ENCODE results near the gene SPATC1L. TPM values are rescaled to one million over a fixed set of nuclear protein-coding genes. Genes with fewer than 3 reads are reported as not detected.
A peak's percentile ranks its signal among the peaks of the same experiment; 100 is the strongest.
"Not testable (repeated sequence)": the region's sequence is repeated elsewhere in the genome, so short reads cannot be mapped to it uniquely, and the experiment has no call there.

SPATC1L gene
- polyA plus RNA-seq (2013, experiment 1 of 2): 37.0 TPM
- 48.2 TPM for polyA plus RNA-seq (2013, experiment 2 of 2)

DNA sequence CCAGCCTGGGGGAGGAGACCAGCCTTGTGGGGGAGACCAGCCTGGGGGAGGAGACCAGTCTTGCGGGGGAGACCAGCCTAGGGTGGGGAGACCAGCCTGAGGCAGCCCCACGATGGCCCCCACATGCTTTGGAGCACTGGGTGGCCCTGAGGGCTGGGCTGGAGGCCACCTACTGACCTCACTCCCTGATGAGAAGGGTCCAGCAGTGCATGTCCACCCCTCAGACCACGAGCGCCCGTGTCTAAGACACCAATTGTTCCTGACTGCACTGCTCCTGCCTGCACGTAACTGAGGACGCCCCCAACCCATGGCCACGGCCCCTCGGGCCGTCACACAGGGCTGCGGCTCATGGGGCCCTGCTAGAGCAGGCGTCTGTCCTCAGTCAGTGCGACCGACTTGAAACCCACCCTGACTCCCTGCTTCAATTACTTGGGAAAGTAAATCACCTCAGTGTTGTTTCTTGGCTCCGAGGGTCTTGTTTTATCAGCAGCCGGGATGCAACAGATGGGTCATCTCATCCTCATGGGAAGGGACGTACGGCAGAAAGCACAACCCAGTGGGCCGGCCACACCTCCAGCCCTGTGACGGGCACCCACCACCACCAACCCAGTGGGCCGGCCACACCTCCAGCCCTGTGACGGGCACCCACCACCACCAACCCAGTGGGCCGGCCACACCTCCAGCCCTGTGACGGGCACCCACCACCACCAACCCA is at the start of gene SPATC1L:
SPATC1L (minus strand) TSS at position 550 of the 715 bp plus-strand sequence. CDS start 1,643 bp downstream, outside the sequence.
- Histone ChIP-seq H3K27ac (ENCODE audit: low read depth, low read length) (peak within 1 kb of the TSS; percentile 92), H3K9ac (ENCODE audit: low read depth, low read length) (peak within 1 kb of the TSS; percentile 77), H3K36me3 (ENCODE audit: insufficient read depth, low read length) (peaks cover 12% of the 10 kb centered on the region; the same call in 1 of the 2 replicates), H3K4me3 (ENCODE audit: low read length) (peak within 1 kb of the TSS; percentile 100), H3K27me3 (ENCODE audit: insufficient read depth, low read length) (no peaks in the 10 kb centered on the region), H3K9me3 (ENCODE audit: insufficient read depth, low read depth, low read length) (no peaks in the 10 kb centered on the region), H3K4me1 (ENCODE audit: insufficient read depth, low read length) (peaks cover 25% of the 10 kb centered on the region; the same call in 1 of the 2 replicates)
- 2% methylated on average over 19 of the region's 24 CpGs for WGBS

DNA sequence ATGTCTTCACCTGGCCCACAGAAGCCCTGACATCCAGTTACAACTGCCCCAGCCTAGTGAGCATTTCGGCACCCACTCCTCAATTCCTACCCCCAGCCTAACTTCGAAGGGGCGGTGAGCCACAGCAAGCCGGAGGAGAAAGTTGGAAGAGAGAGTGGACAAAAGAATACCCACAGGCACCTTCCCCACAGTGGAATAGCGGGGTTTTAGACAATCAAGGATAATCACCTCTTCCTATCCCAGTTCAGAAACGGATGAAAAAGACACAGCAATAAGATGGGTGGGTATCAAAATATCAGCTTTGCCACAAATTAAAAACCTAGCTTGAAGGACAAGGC is 45.6 kb upstream of the SPATC1L start:
- Histone ChIP-seq H3K27ac (ENCODE audit: low read depth, low read length) (no peak overlapping the region), H3K9ac (ENCODE audit: low read depth, low read length) (peak overlapping the region; percentile 82), H3K4me3 (ENCODE audit: low read length) (peak overlapping the region; percentile 72), H3K27me3 (ENCODE audit: insufficient read depth, low read length) (no peaks in the 10 kb centered on the region), H3K4me1 (ENCODE audit: insufficient read depth, low read length) (peaks cover 9% of the 10 kb centered on the region; the same call in 1 of the 2 replicates), H3K9me3 (ENCODE audit: insufficient read depth, low read depth, low read length) (peaks cover 27% of the 10 kb centered on the region), H3K36me3 (ENCODE audit: insufficient read depth, low read length) (peaks cover 60% of the 10 kb centered on the region)
- 90% methylated on average over 4 of the region's 6 CpGs for WGBS

DNA sequence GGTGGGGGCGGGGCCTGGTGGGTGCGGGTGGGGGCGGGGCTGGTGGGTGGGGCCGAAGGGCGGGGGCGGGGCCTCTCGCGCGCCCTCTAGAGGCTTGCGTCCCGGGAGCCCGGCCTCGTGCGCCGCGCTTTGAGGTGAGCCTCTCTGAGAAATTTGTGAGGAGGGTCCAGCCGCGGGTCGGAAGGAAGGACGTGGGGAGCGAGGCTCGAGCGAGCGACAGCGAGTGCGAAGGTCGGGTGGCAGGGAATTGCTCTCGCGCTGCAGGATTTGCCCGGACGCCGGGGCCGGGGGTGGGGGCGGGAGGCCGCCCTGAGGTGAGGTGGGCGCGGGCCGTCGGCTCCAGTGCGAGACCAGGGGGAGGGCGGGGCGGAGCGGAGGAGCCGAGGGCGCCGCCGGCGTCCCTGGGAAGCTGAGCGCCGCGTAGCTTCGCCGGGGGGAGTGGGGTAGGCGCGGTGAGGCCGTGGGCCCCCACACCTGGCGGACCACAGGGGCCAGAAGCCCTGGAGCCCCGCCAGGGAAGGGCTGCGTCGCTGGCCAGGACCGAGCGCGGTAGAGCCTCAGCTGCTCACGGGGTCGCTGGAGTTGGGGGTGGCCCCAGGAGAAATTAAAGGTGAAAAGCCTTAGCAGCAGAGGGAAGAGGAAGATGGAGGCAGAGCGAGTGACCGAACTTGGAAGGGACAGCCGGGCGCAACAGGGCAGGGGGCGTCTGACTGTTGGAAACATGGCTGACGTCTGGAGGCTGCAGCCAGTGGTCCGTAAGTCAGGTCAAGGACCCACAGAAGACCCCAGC is 45.1 kb upstream of the SPATC1L start:
- peak overlapping the region; percentile 82 for H3K9ac ChIP-seq (ENCODE audit: low read depth, low read length)
- 7% methylated on average over 69 of the region's 72 CpGs for WGBS
- peak overlapping the region; percentile 72 for H3K4me3 ChIP-seq (ENCODE audit: low read length)
- H3K4me1 ChIP-seq (ENCODE audit: insufficient read depth, low read length): peaks cover 9% of the 10 kb centered on the region; the same call in 1 of the 2 replicates
- H3K9me3 ChIP-seq (ENCODE audit: insufficient read depth, low read depth, low read length): peaks cover 27% of the 10 kb centered on the region
- peaks cover 54% of the 10 kb centered on the region for H3K36me3 ChIP-seq (ENCODE audit: insufficient read depth, low read length)
- peak overlapping the region; percentile 66 for H3K27ac ChIP-seq (ENCODE audit: low read depth, low read length)
- H3K27me3 ChIP-seq (ENCODE audit: insufficient read depth, low read length): no peaks in the 10 kb centered on the region

DNA sequence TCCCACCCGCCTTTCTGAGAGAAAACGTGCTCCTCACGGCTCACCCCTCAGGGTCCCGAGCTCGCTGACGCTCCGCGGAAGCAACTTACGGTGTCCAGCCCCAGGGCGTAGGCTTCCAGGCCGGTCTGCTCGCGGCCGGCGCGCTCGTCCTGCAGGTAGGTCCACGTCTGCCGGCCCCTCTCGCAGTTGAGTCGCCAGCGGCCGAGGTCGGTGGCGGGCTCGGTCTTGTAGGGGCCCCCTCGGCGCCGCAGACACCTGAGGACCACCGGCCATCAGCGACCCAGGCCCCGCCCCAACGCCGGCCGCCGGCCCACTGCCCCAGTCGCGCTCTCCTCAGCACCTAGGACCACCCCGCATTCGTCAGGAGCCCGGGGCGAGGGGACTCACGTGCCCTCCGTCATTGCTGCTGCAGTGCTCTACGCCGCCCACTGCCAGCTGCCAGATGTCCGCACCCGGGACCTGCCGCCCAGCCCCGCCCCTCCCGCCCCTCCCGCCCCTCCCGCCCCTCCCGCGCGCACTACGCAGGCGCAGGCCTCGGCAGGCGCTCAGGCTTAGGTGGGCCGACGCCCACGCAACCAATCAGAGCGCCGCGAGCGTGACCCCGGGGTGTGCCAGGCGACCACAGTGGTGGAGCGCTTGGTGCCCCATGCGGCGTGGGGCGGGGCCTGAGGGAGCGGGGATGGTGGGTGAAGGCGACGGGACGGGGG is 44.2 kb upstream of the SPATC1L start, which contains the start of gene LSS:
LSS (minus strand) TSS at position 430 of the 707 bp plus-strand sequence; CDS start at position 401, 29 bp downstream.
- Histone ChIP-seq H3K36me3 (ENCODE audit: insufficient read depth, low read length) (peaks cover 46% of the 10 kb centered on the region), H3K4me1 (ENCODE audit: insufficient read depth, low read length) (peaks cover 9% of the 10 kb centered on the region; the same call in 1 of the 2 replicates), H3K9ac (ENCODE audit: low read depth, low read length) (peak within 1 kb of the TSS; percentile 82), H3K9me3 (ENCODE audit: insufficient read depth, low read depth, low read length) (peaks cover 27% of the 10 kb centered on the region), H3K4me3 (ENCODE audit: low read length) (peak within 1 kb of the TSS; percentile 79), H3K27ac (ENCODE audit: low read depth, low read length) (peak within 1 kb of the TSS; percentile 80), H3K27me3 (ENCODE audit: insufficient read depth, low read length) (no peaks in the 10 kb centered on the region)
- under 1% methylated on average over 65 of the region's 77 CpGs for WGBS

DNA sequence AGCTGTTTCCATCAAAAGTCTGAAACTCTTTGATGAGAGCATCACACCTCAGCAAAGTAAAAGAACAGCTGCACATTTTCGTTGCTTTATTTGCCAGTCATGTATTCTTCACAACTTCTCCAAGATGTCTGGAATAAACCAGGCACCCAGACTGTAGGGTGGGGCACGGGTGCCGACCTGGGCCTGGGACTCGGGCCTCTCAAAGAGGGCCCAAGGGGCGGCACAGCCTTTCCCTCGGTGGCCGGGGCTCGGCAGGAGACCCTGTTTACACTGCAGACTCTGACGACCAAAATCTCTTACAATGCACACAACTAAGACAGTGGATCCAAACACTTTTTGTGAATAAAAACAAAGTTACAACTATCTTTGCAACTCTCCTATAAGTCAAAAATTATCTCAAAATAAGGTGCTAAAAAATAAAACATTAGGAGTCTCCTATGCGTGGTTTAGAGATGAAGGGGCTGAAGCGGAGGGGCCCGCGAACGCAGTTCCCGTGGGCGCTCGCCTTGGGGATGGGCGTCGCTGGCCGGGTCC is 43.6 kb upstream of the SPATC1L start:
- H3K36me3 ChIP-seq (ENCODE audit: insufficient read depth, low read length): peaks cover 43% of the 10 kb centered on the region
- 6% methylated on average over 20 of the region's 20 CpGs for WGBS
- peak overlapping the region; percentile 80; the same call in 1 of the 2 replicates for H3K27ac ChIP-seq (ENCODE audit: low read depth, low read length)
- H3K9me3 ChIP-seq (ENCODE audit: insufficient read depth, low read depth, low read length): peaks cover 27% of the 10 kb centered on the region
- H3K9ac ChIP-seq (ENCODE audit: low read depth, low read length): peak overlapping the region; percentile 63; the same call in 1 of the 2 replicates
- peak overlapping the region; percentile 79 for H3K4me3 ChIP-seq (ENCODE audit: low read length)
- H3K4me1 ChIP-seq (ENCODE audit: insufficient read depth, low read length): peaks cover 9% of the 10 kb centered on the region; the same call in 1 of the 2 replicates
- no peaks in the 10 kb centered on the region for H3K27me3 ChIP-seq (ENCODE audit: insufficient read depth, low read length)

DNA sequence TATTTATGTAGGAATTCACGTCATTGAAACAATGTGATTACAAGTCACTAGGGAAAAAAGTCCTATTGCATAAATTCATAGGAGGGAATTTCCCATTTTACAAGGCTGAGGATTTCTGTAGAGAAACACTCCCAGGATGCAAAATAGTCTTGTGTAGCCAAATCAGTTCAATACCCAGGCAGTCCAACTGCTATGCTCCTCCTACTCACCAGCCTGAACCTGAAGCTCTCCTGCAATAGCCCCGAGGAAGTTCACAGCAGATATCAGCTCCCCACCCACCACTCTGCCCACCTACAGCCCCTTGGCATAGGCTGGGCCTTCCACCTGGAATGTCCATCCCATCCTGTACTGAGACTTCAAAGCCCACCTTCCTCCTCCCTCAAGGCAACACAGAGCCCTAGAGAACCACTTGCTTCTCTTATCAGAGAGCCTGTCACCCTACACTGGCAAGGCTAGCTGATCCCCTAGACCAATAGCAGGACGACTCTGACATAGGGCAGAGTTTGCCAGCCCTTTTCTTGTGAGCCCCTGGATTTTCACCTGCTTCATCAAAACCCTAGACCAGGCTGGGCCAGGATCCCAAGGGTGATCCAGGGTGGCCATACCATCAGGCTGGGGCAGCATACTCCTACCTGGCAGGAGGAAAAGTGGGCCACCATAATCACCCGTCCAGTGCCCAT is 42.8 kb upstream of the SPATC1L start:
- H3K9me3 ChIP-seq (ENCODE audit: insufficient read depth, low read depth, low read length): peaks cover 22% of the 10 kb centered on the region
- H3K9ac ChIP-seq (ENCODE audit: low read depth, low read length): no peak overlapping the region
- 81% methylated on average over 4 of the region's 4 CpGs for WGBS
- H3K36me3 ChIP-seq (ENCODE audit: insufficient read depth, low read length): peaks cover 44% of the 10 kb centered on the region
- H3K4me3 ChIP-seq (ENCODE audit: low read length): peak overlapping the region; percentile 79
- no peak overlapping the region for H3K27ac ChIP-seq (ENCODE audit: low read depth, low read length)
- H3K4me1 ChIP-seq (ENCODE audit: insufficient read depth, low read length): peaks cover 9% of the 10 kb centered on the region; the same call in 1 of the 2 replicates
- no peaks in the 10 kb centered on the region for H3K27me3 ChIP-seq (ENCODE audit: insufficient read depth, low read length)

DNA sequence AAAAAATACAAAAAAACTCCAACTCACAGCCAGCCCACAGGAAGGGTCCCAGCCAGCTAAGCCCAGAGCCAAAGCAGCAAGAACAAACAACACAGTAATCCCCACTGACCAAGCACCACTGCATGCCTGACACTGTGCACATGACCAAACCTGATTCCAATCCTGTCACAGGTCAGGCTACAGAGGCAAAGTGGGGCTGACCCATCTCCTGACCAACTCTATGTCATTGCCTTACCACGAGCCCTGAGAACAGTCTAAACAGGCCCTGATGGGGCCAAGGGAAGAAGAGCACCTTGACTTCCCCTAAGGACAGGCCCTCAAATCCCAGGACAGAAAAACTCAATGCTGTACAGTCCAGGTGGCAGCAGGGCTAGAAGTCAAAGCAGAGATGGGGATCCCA is 41.9 kb upstream of the SPATC1L start:
- H3K36me3 ChIP-seq (ENCODE audit: insufficient read depth, low read length): peaks cover 44% of the 10 kb centered on the region
- H3K27ac ChIP-seq (ENCODE audit: low read depth, low read length): no peak overlapping the region
- peaks cover 13% of the 10 kb centered on the region for H3K9me3 ChIP-seq (ENCODE audit: insufficient read depth, low read depth, low read length)
- H3K27me3 ChIP-seq (ENCODE audit: insufficient read depth, low read length): no peaks in the 10 kb centered on the region
- no peak overlapping the region for H3K9ac ChIP-seq (ENCODE audit: low read depth, low read length)
- peaks cover 9% of the 10 kb centered on the region; the same call in 1 of the 2 replicates for H3K4me1 ChIP-seq (ENCODE audit: insufficient read depth, low read length)
- peak overlapping the region; percentile 79; the same call in 1 of the 2 replicates for H3K4me3 ChIP-seq (ENCODE audit: low read length)
- 100% methylated on average over 1 of the region's 1 CpG for WGBS

DNA sequence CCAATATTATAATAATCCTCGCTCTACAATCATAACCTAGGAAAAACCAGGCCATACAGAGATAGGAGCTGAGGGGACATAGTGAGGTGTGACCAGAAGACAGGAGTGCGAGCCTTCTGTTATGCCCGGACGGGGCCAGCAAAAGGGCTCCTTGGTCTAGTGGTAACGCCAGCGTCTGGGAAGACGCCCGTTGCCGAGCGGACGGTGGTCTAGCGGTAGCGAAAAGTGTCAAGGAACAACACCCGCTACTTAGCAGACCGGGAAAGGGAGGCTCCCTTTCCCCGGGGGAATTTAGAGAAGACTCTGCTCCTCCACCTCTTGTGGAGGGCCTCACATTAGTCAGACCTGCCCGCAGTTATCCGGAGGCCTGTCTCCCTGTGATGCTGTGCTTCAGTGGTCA is 39.4 kb upstream of the SPATC1L start:
- H3K27ac ChIP-seq (ENCODE audit: low read depth, low read length): not testable (repeated sequence)
- H3K36me3 ChIP-seq (ENCODE audit: insufficient read depth, low read length): peaks cover 54% of the 10 kb centered on the region
- 96% methylated on average over 17 of the region's 18 CpGs for WGBS

DNA sequence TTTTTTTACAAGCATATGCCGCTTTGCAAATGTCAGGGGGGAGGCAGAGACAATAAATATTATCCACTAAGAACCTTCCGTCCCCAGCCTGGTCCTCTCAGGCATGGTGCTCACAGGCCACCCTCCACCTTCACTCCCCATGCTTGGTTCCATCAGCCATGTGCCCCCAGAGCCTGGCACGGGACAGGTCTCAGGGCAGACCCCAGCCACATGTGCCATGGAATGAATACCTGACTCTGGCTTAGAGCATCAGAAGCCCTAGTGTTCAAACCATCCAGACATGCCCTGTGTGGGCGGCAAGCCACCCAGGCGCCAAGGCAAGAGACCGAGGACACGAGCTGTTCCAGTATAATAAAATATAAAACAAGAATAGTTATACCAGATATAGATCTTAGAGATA is 39.0 kb upstream of the SPATC1L start:
- H3K4me3 ChIP-seq (ENCODE audit: low read length): no peak overlapping the region
- H3K9ac ChIP-seq (ENCODE audit: low read depth, low read length): no peak overlapping the region
- peaks cover 57% of the 10 kb centered on the region for H3K36me3 ChIP-seq (ENCODE audit: insufficient read depth, low read length)
- no peak overlapping the region for H3K27ac ChIP-seq (ENCODE audit: low read depth, low read length)
- H3K4me1 ChIP-seq (ENCODE audit: insufficient read depth, low read length): peaks cover 9% of the 10 kb centered on the region; the same call in 1 of the 2 replicates
- H3K27me3 ChIP-seq (ENCODE audit: insufficient read depth, low read length): no peaks in the 10 kb centered on the region
- peaks cover 4% of the 10 kb centered on the region; the same call in 1 of the 2 replicates for H3K9me3 ChIP-seq (ENCODE audit: insufficient read depth, low read depth, low read length)
- WGBS: 84% methylated on average over 4 of the region's 7 CpGs

More for the DNA sequence above, 39.4 kb upstream of the SPATC1L start:
- H3K4me1 ChIP-seq (ENCODE audit: insufficient read depth, low read length); H3K9me3 ChIP-seq (ENCODE audit: insufficient read depth, low read depth, low read length); H3K4me3 ChIP-seq (ENCODE audit: low read length); H3K27me3 ChIP-seq (ENCODE audit: insufficient read depth, low read length); H3K9ac ChIP-seq (ENCODE audit: low read depth, low read length): not testable (repeated sequence)
